Measurements from ENCODE around the gene TMBIM6.
"Not testable (repeated sequence)": the region's sequence is repeated elsewhere in the genome, so short reads cannot be mapped to it uniquely, and the experiment has no call there.

Gene TMBIM6

DNA sequence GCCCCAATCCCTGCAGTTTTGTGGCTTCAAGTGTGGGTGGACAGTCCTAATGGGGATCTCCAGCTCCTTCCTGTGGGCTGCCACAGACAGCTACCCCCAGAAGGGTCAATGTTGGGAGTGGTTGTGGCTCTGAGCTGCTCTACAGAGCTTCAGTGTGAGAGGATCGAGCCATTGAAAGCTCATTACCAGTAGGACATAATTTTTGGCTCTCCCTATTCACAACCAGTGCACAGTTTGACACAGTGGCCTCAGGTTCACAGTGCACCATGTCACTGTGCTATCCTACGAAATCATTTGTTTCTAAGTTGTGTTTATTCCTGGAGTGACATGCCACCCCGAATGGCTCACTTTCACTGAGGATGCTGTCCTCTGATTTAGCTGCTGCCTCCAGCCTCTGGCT is 22.8 kb downstream of the TMBIM6 start:
- no peak overlapping the region for H3K4me3 ChIP-seq (ENCODE audit: low read length)
- TF ChIP-seq, protein P1, sequence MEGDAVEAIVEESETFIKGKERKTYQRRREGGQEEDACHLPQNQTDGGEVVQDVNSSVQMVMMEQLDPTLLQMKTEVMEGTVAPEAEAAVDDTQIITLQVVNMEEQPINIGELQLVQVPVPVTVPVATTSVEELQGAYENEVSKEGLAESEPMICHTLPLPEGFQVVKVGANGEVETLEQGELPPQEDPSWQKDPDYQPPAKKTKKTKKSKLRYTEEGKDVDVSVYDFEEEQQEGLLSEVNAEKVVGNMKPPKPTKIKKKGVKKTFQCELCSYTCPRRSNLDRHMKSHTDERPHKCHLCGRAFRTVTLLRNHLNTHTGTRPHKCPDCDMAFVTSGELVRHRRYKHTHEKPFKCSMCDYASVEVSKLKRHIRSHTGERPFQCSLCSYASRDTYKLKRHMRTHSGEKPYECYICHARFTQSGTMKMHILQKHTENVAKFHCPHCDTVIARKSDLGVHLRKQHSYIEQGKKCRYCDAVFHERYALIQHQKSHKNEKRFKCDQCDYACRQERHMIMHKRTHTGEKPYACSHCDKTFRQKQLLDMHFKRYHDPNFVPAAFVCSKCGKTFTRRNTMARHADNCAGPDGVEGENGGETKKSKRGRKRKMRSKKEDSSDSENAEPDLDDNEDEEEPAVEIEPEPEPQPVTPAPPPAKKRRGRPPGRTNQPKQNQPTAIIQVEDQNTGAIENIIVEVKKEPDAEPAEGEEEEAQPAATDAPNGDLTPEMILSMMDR (IDR thresholded peaks at IDR 0.05; ENCODE audit: insufficient read depth, low read depth, low read length, missing control alignments), result no peak
- no peak for DNase-seq (ENCODE audit: low read depth)

DNA sequence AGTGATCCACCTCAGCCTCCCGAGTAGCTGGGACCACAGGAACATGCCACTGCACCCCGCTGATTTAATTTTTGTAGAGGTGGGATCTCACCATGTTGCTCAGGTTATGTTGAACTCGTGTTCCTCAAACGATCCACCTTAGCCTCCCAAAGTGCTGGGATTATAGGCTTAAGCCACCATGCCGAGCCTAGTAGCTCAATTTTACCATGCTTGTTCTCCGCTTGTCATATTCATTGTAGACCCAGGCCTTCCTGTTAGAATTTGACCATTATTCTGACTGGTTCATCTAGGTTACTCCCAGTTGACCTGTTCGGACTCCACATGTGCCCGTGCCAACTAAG is 24.7 kb downstream of the TMBIM6 start:
- DNase-seq (ENCODE audit: low read depth), result no peak
- H3K4me3 ChIP-seq (ENCODE audit: low read length), result no peak overlapping the region

DNA sequence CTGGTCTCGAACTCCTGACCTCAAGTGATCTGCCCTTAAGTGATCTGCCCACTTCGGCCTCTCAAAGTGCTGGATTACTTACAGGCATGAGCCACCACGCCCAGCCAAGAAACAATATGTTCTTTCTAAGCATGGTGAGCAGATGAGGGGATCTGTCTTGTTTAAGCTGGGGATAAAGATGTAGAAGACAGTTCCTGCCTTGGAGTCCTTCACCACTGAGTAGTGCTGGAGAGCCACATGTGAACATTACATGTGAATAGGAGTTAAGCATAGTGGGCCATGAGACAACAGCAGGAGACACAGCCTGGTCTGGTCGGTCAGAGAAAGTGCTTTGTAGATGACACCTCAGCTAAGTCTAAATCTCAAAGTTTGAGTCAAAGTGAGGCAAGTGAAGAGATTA is 26.0 kb downstream of the TMBIM6 start:
- no peak overlapping the region for H3K4me3 ChIP-seq (ENCODE audit: low read length)
- DNase-seq (ENCODE audit: low read depth), result no peak
- TF ChIP-seq, protein P1 (IDR thresholded peaks at IDR 0.05; ENCODE audit: insufficient read depth, low read depth, low read length, missing control alignments), result no peak

More for the DNA sequence above, 24.7 kb downstream of the TMBIM6 start:
- TF ChIP-seq, protein P1 (IDR thresholded peaks at IDR 0.05; ENCODE audit: insufficient read depth, low read depth, low read length, missing control alignments), result no peak

DNA sequence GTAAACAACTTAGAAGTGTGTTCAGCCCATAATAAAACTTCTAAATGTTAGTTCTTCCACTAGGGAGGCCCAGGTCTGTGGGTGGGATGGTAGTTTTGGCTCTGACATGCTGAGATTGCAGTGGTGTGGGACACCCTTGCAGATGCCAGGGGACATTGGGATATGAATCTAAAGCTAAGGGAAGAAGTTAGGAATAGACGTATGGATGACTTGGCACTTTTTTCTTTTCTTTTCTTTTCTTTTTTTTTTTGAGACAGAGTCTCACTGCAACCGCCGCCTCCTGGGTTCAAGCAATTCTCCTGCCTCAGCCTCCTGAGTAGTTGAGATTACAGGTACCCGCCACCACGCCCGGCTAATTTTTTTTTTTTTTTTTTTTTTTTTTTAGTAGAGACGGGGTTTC is 31.7 kb downstream of the TMBIM6 start:
- H3K4me3 ChIP-seq (ENCODE audit: low read length); DNase-seq (ENCODE audit: low read depth): not testable (repeated sequence)

DNA sequence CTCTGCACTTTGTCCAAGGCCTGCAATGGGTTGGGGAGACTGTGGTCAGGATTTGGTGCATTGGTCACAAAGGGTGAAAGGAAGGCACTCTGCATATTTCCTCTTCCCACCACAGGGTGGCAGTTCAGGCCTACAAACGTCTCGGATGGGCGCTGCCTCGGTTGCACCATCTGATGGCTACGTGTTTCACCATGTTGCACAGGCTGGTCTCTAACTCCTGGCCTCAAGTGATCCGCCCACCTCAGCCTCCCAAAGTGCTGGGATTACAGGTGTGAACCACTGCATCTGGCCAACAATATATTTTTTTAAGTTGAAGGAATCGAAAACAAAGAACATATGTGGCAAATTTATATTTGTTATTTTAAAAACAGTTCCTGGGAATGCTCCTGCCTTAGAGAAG is 35.1 kb downstream of the TMBIM6 start:
- TF ChIP-seq, protein P1 (IDR thresholded peaks at IDR 0.05; ENCODE audit: insufficient read depth, low read depth, low read length, missing control alignments), result peak; percentile 83
- H3K4me3 ChIP-seq (ENCODE audit: low read length), result no peak overlapping the region
- DNase-seq (ENCODE audit: low read depth), result peak; percentile 86

DNA sequence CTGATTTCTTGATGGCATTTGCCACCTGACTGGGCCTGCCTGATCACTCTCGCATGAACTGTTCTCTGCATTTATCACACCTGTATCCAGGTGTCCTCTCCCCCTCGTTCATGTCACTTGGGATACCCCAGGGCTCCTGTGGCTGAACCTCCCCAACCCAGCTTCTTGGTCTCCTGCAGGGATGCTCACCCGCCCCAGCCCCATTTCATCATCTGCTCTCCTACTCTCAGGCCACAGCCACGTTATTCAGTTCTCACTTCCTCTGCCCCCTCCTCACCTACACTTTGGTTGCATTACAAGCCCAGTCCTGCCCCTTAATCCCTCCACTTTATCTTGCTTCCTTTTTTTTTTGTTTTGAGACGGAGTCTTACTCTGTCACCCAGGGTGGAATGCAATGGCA is 35.5 kb downstream of the TMBIM6 start:
- no peak overlapping the region for H3K4me3 ChIP-seq (ENCODE audit: low read length)
- TF ChIP-seq, protein P1 (IDR thresholded peaks at IDR 0.05; ENCODE audit: insufficient read depth, low read depth, low read length, missing control alignments), result no peak
- DNase-seq (ENCODE audit: low read depth), result peak; percentile 42

DNA sequence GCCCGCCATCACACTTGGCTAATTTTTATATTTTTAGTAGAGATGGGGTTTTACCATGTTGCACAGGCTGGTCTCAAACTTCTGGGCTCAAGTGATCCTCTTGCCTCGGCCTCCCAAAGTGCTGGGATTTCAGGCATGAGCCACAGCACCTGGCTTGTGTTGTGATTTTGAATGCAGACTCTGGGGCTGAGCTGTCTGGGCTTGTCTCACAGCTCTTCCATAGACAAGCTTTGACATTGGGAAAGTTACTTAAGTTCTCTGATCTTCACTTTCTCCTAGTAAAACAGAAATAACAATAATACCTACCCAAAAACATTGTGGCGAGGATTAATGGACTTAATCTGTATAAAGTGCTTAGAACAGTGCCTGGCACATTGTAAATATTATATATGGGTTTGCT is 36.0 kb downstream of the TMBIM6 start:
- DNase-seq (ENCODE audit: low read depth), result peak; percentile 71
- TF ChIP-seq, protein P1 (IDR thresholded peaks at IDR 0.05; ENCODE audit: insufficient read depth, low read depth, low read length, missing control alignments), result no peak
- H3K4me3 ChIP-seq (ENCODE audit: low read length), result no peak overlapping the region
